Lower leg skin (tissue), 4 donors: ENCODE data around the gene ZSCAN21. TPM values are rescaled to one million over a fixed set of nuclear protein-coding genes. Genes with fewer than 3 reads are reported as not detected.
A peak's percentile ranks its signal among the peaks of the same experiment; 100 is the strongest.
"Not testable (repeated sequence)": the region's sequence is repeated elsewhere in the genome, so short reads cannot be mapped to it uniquely, and the experiment has no call there.

ENCODE experiments used
- DNase-seq, 2 donors: peaks; one replicate each; pipeline ENCODE4 v3.0.0-alpha.2; 2019; ENCODE audit warnings: low spot score in 2 of 2
- H3K4me3 ChIP-seq: fragments of 200-600 bp; sonication (generic); 2 replicates; pipeline ENCODE4 v1.5.1; 2017; ENCODE audit warnings: mild to moderate bottlenecking, low read depth; ENCODE audit not compliant: poor library complexity, severe bottlenecking
- CTCF ChIP-seq, 3 donors: fragments of 450-650 bp; IDR thresholded peaks; one replicate each; pipeline ENCODE4 v1.5.1; 2016; ENCODE audit warnings: antibody characterized with exemption in 3 of 3, mild to moderate bottlenecking in 3 of 3, moderate library complexity in 2 of 3
- POLR2A ChIP-seq, 2 donors: fragments of 450-650 bp; IDR thresholded peaks; one replicate each; pipeline ENCODE4 v1.6.1; 2016 to 2017; ENCODE audit warnings: antibody characterized with exemption in 2 of 2, mild to moderate bottlenecking in 1 of 2, moderate library complexity in 1 of 2
- WGBS, 2 donors: methylation state at CpG; one replicate each; pipeline ENCODE4 v1.1.5; 2018; 5-methylcytosine and 5-hydroxymethylcytosine counted together
- intact Hi-C: fragments of 100-400 bp; cut with DNase I; formaldehyde crosslinking; loops from one replicate; pipeline ENCODE4 v1.15.0; 2023; ENCODE audit warnings: low total_unique reads
- total RNA-seq, 4 donors: library from RNA; depleted of rRNA; stranded (reverse); fragments of >200 nt; gene quantifications; one replicate each; pipeline ENCODE4 v1.1.0, GENCODE V29; 2016

Gene ZSCAN21
- total RNA-seq, 4 donors from 2014 or later, result 13.2 to 25.5 (median 21.4) TPM

GRCh38 chr7:100010901-100011300 lies 38.7 kb upstream of the ZSCAN21 start:
- intact Hi-C loops, result no loop called here
- WGBS, 2 donors, result 66 to 70% methylated on average over 2 of the region's 2 CpGs
- TF ChIP-seq POLR2A (IDR thresholded peaks at IDR 0.05), result no peak
- DNase-seq, result no peak
- H3K4me3 ChIP-seq, result no peak overlapping the region

GRCh38 chr7:100011516-100011915 lies 38.1 kb upstream of the ZSCAN21 start:
- 61 to 68% methylated on average over 3 of the region's 3 CpGs for WGBS, 2 donors
- H3K4me3 ChIP-seq, result no peak overlapping the region
- intact Hi-C loops, result no loop called here
- DNase-seq, result no peak
- TF ChIP-seq CTCF (IDR thresholded peaks at IDR 0.05) (no peak), POLR2A (IDR thresholded peaks at IDR 0.05) (no peak)

- 49 to 68% methylated on average over 13 to 14 of the region's 14 CpGs for WGBS, 2 donors
- H3K4me3 ChIP-seq, intact Hi-C loops: not testable (repeated sequence)
- peak in 1 of 2 donors; percentile 43 for DNase-seq
These were observed 36.9 kb upstream of the ZSCAN21 start for GRCh38 chr7:100012385-100013327.

GRCh38 chr7:100013328-100013676 lies 36.3 kb upstream of the ZSCAN21 start:
- TF ChIP-seq POLR2A (IDR thresholded peaks at IDR 0.05) (no peak), CTCF (IDR thresholded peaks at IDR 0.05) (no peak)
- no peak for DNase-seq
- intact Hi-C loops, result no loop called here
- H3K4me3 ChIP-seq, result no peak overlapping the region
- WGBS, 2 donors, result 64 to 75% methylated on average over 3 of the region's 3 CpGs

GRCh38 chr7:100015232-100016214 lies 34.1 kb upstream of the ZSCAN21 start, which contains the start of gene ZKSCAN1:
Gene ZKSCAN1, plus strand, starts transcription at chr7:100015596. Its CDS starts 7,911 bp downstream, at chr7:100023507.
- intact Hi-C loops, result no loop called here
- H3K4me3 ChIP-seq, result peak within 1 kb of the TSS; percentile 96
- peak; percentile 82 to 97 for DNase-seq
- TF ChIP-seq CTCF (IDR thresholded peaks at IDR 0.05), result no peak
- peak in 1 of 2 donors; percentile 61 for TF ChIP-seq POLR2A (IDR thresholded peaks at IDR 0.05)
- WGBS, 2 donors, result 1 to 3% methylated on average over 19 to 64 of the region's 70 CpGs

- intact Hi-C loops, result no loop called here
- DNase-seq, result peak in 1 of 2 donors; percentile 13
- 19 to 25% methylated on average over 11 of the region's 11 CpGs for WGBS, 2 donors
- H3K4me3 ChIP-seq, result peak overlapping the region; percentile 96
- no peak for TF ChIP-seq CTCF (IDR thresholded peaks at IDR 0.05)
- TF ChIP-seq POLR2A (IDR thresholded peaks at IDR 0.05), result no peak
These were observed 33.2 kb upstream of the ZSCAN21 start for GRCh38 chr7:100016215-100016901.
